Measurements from ENCODE around the gene ELAVL3. TPM values are rescaled to one million over a fixed set of nuclear protein-coding genes. Genes with fewer than 3 reads are reported as not detected.

The ELAVL3 gene
- total RNA-seq, 4 donors from 2014 or later, result not detected

- no peaks in the 10 kb centered on the region for H3K9me3 ChIP-seq
- peaks cover 28 to 37% of the 10 kb centered on the region in 2 donors for H3K36me3 ChIP-seq
- no peaks in the 10 kb centered on the region for H3K4me1 ChIP-seq
- no peaks in the 10 kb centered on the region for H3K27me3 ChIP-seq
- DNase-seq, result no peak
- no peak overlapping the region for H3K27ac ChIP-seq
- WGBS, 2 donors, result 79 to 83% methylated on average over 33 to 37 of the region's 44 CpGs
- H3K4me3 ChIP-seq (replicated peaks in 1 of 3), result no peak overlapping the region
- TF ChIP-seq CTCF (IDR thresholded peaks at IDR 0.05), result no peak
- no peak for TF ChIP-seq POLR2A (IDR thresholded peaks at IDR 0.05)
- intact Hi-C loops (cut with DNase I), result no loop called here
Measured at GRCh38 chr19:11405846-11406643, 74.8 kb downstream of the ELAVL3 start.

GRCh38 chr19:11404588-11405222 is 76.1 kb downstream of the ELAVL3 start:
- Histone ChIP-seq H3K27ac (no peak overlapping the region), H3K36me3 (peaks cover 35 to 44% of the 10 kb centered on the region in 2 donors), H3K27me3 (no peaks in the 10 kb centered on the region), H3K4me1 (no peaks in the 10 kb centered on the region), H3K4me3 (replicated peaks in 1 of 3) (no peak overlapping the region), H3K9me3 (no peaks in the 10 kb centered on the region)
- TF ChIP-seq POLR2A (IDR thresholded peaks at IDR 0.05), result no peak
- TF ChIP-seq CTCF (IDR thresholded peaks at IDR 0.05), result no peak
- WGBS, 2 donors, result 75 to 76% methylated on average over 9 of the region's 9 CpGs
- no peak for DNase-seq
- intact Hi-C loops (cut with DNase I), result no loop called here

GRCh38 chr19:11401808-11402543 is 78.9 kb downstream of the ELAVL3 start:
- 85 to 90% methylated on average over 9 of the region's 9 CpGs for WGBS, 2 donors

More at GRCh38 chr19:11401808-11402543, 78.9 kb downstream of the ELAVL3 start:
- TF ChIP-seq POLR2A (IDR thresholded peaks at IDR 0.05) (no peak), CTCF (IDR thresholded peaks at IDR 0.05) (no peak)
- intact Hi-C loops (cut with DNase I), result no loop called here
- no peaks in the 10 kb centered on the region for H3K27me3 ChIP-seq
- no peaks in the 10 kb centered on the region for H3K9me3 ChIP-seq
- peaks cover 40 to 47% of the 10 kb centered on the region in 2 donors for H3K36me3 ChIP-seq
- no peak for DNase-seq
- no peaks in the 10 kb centered on the region for H3K4me1 ChIP-seq
- no peak overlapping the region for H3K27ac ChIP-seq
- H3K4me3 ChIP-seq (replicated peaks in 1 of 3), result no peak overlapping the region

Small RNA genes within 50 kb of the gene (microRNA-seq; reads per million reads assigned to microRNA genes)
- not detected for gene MIR7974

Small RNA genes within 50 kb of the gene (small RNA-seq; reads per million reads assigned to genes)
- gene MIR7974 (0.28 reads per million), gene RF00019 (not detected), gene RN7SL833P (not detected)

Other genes with a start within 250 kb of the ELAVL3 start
- gene ANGPTL8, start 241.4 kb downstream of the ELAVL3 start, total RNA-seq, result 1 to 10 TPM in 1 of 4 donors, not detected in 3; 3.4 TPM
- gene DOCK6, start 218.5 kb downstream of the ELAVL3 start, total RNA-seq, result 100 to 1,000 TPM in 1 of 4 donors, 10 to 100 TPM in 3; 41.4 to 156 (median 58.1) TPM
- under 1 TPM in 1 of 4 donors, not detected in 3; 0.54 TPM for gene TSPAN16, start 184.9 kb downstream of the ELAVL3 start, total RNA-seq
- 10 to 100 TPM; 14.8 to 30.3 (median 20.6) TPM for gene RAB3D, start 141.4 kb downstream of the ELAVL3 start, total RNA-seq
- 1,000 to 10,000 TPM in 1 of 4 donors, 100 to 1,000 TPM in 3; 266 to 1,029 (median 650) TPM for gene TMEM205, start 134.8 kb downstream of the ELAVL3 start, total RNA-seq
- gene CCDC159, start 134.5 kb downstream of the ELAVL3 start, total RNA-seq, result 10 to 100 TPM; 27.0 to 36.9 (median 34.5) TPM
- gene PLPPR2, start 125.6 kb downstream of the ELAVL3 start, total RNA-seq, result 10 to 100 TPM in 1 of 4 donors, 1 to 10 TPM in 3; 6.0 to 18.4 (median 8.9) TPM
- gene SWSAP1, start 106.4 kb downstream of the ELAVL3 start, total RNA-seq, result 1 to 10 TPM; 2.3 to 4.3 (median 3.4) TPM
- 10 to 100 TPM; 16.8 to 48.0 (median 31.3) TPM for gene EPOR, start 96.7 kb downstream of the ELAVL3 start, total RNA-seq
- gene RGL3, start 61.7 kb downstream of the ELAVL3 start, total RNA-seq, result 100 to 1,000 TPM in 2 of 4 donors, 10 to 100 TPM in 2; 63.4 to 136 (median 101) TPM
- gene ODAD3, start 45.9 kb downstream of the ELAVL3 start, total RNA-seq, result 1 to 10 TPM in 3 of 4 donors, under 1 TPM in 1; 0.96 to 6.8 (median 3.8) TPM
- 100 to 1,000 TPM; 142 to 198 (median 178) TPM for gene PRKCSH, start 45.4 kb downstream of the ELAVL3 start, total RNA-seq
- gene ZNF653, start 24.8 kb upstream of the ELAVL3 start, total RNA-seq, result 10 to 100 TPM; 13.6 to 41.7 (median 14.2) TPM
- 10 to 100 TPM; 36.5 to 77.5 (median 68.9) TPM for gene ECSIT, start 48.1 kb upstream of the ELAVL3 start, total RNA-seq
- 10 to 100 TPM in 2 of 4 donors, 1 to 10 TPM in 2; 6.3 to 21.6 (median 8.7) TPM for gene CNN1, start 57.8 kb upstream of the ELAVL3 start, total RNA-seq
- 10 to 100 TPM; 18.7 to 57.0 (median 30.9) TPM for gene ELOF1, start 78.2 kb upstream of the ELAVL3 start, total RNA-seq
- 1 to 10 TPM; 4.9 to 8.4 (median 6.2) TPM for gene ACP5, start 96.6 kb upstream of the ELAVL3 start, total RNA-seq
- 10 to 100 TPM; 14.5 to 24.3 (median 21.7) TPM for gene ZNF627, start 116.4 kb upstream of the ELAVL3 start, total RNA-seq

Measured in thyroid gland (tissue), 4 donors.